ENCODE results near the gene ERF. TPM values are rescaled to one million over a fixed set of nuclear protein-coding genes. Genes with fewer than 3 reads are reported as not detected.

The ERF gene
- total RNA-seq, result 15.9 and 22.9 TPM in 2 replicates

DNA sequence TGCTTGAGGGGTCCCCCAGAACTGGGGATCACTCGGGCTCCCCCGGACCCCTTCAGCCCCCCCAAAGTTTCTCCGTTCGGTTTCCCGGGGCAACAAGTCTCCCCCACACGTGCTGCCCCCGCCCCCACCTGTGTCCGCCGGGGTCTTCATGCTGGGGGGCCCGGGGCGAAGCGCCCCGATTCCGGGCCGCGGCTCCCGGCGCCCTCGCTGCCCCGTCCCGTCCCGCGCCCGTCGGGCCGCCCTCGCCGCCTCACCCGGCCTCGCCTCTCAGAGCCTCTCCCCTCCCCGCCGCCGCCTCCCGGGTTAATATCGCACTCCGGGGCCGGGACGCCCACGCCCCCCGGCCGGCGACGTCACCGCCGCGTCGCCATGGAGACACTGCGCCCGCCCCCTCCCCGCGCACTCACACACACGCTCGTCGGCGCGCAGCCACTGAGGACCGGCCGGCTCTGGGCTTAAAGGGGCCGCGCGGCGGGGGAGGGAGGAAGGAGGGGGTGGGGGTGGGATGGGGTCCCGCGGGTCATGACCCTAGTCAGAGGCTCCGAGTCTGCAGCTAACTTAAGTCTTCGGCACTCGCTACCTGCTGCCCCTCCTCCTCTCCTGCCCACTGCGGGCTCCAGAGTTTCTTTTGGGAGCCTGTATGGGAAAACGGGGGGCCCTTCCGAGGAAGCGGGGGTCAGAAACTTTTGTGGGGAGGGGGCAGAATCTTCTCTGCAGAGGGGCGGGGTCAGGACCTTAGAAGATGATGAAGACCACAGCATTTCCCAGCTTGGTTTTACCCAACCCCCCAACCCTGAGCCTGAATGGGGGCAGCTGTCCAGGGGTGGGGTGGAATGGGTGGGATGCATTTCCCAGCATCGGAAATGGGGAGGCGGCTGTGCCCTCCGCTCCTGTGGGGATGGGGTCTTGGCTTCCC lies at the start of gene ERF:
Gene ERF (minus strand): TSS at position 279 of the 916 bp plus-strand sequence. CDS start 129 bp downstream, at position 150.

DNA sequence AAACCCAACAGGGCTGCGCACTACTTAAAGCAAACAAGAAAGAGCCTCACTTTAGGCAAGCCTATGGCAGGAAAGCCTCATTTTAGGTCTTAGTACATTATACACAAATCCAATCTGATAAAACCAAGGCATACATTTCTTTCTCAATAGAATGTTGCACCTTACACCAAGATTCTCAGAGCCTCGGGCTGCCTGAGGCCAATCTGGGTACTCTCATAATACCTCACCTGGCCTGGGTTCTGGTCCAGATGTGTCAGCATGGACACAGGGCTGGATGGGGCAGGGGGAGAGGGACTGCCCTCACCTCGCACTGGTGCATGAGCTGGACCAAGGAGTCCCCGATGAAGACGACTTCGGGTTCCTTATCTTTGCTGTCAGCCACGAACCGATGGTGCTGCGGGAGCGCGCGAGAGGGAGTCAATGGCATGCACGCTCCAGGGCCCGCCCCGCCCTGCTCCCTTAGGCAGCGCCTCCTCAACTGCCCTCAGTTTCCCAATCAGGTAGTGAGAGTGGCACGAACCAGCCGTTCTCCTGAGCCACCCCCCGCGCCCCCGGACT lies 46.8 kb upstream of the ERF start, which contains the start of gene PRR19:
Gene PRR19 (plus strand): TSS at position 487 of the 558 bp plus-strand sequence. CDS start 7,453 bp downstream, outside the sequence.

DNA sequence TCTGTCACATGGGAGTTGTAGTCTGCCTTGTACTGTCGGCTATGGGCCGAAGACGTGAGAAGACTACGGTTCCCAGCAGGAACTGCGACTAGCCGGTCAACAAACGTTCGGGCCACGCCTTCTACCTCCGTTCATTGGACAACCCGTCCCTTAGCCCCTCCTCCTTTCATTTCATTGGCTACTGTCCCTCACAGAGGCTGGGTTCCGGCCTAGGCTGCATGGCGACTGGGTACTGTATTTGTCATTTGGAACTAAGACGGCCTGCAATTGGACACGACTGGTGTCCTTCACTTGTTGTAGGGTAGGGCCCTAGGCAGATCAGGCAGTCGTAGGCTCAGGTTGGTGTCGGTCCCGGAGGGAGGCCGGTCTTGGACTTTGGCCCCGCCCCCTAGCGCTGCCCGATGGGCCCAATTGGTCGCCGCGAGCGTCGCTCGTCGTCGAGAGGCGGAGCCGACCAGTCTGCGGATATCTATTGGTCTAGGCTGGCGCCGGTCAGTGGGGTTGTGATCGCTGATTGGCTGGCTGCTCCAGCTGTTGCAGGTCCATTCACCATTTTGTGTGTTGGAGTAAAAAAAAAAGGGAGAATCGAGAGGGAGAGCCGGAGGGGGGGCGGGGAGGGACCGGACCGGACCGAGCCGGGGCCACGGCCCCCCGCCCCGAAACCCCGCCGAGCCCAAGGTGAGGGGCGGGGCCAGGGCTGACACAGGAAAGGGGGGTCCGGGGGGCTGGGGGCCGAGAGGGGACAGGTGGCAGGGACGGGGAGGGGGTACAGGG lies 14.0 kb upstream of the ERF start, which contains the start of gene CIC:
Gene CIC (plus strand): TSS at position 549 of the 774 bp plus-strand sequence. CDS start 2,532 bp downstream, outside the sequence.

DNA sequence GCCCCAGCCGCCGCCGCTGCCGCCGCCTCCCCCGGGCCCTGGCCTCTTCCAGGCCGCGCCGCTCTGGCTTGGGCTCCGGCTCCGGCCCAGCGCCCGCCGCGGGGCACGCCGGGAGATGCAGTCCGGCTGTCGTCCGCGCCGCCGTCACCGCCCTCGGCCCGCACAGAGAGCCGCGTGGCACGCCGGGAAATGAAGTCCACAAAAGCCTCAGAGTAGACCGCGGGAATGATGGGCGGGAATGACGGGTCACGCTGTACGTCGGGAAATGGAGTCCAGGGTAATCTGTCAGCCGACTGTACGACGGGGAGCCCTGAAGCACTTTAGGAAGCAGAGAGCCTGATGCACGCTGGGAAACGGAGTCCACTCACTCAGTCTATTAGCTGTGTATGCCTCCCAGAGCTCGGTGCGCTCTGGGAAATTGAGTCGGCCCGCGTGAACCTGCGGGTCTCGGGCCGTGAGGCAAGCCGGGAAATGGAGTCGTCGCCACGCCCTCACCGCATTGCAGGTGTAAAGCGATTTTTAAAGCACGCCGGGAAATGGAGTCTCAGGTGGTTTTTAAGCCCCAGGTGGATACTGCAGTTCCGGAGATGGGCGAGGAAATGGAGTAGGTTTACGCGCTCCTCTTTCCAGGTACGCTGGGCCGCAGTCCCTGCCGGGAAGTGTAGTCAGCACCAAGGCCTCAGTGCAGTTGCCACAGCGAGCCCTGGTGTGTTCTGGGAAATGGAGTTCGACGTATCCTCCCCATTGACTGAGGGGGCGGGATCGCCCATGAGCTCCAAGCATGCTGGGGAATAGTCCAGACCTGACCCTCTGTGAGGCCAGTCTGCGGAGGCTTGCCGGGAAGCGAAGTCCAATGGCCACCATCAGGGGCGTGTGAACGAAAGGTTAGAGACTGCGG lies 12.2 kb downstream of the ERF start, which contains the start of gene GSK3A:
Gene GSK3A (minus strand): TSS at position 91 of the 898 bp plus-strand sequence. CDS start 137 bp downstream, outside the sequence.

DNA sequence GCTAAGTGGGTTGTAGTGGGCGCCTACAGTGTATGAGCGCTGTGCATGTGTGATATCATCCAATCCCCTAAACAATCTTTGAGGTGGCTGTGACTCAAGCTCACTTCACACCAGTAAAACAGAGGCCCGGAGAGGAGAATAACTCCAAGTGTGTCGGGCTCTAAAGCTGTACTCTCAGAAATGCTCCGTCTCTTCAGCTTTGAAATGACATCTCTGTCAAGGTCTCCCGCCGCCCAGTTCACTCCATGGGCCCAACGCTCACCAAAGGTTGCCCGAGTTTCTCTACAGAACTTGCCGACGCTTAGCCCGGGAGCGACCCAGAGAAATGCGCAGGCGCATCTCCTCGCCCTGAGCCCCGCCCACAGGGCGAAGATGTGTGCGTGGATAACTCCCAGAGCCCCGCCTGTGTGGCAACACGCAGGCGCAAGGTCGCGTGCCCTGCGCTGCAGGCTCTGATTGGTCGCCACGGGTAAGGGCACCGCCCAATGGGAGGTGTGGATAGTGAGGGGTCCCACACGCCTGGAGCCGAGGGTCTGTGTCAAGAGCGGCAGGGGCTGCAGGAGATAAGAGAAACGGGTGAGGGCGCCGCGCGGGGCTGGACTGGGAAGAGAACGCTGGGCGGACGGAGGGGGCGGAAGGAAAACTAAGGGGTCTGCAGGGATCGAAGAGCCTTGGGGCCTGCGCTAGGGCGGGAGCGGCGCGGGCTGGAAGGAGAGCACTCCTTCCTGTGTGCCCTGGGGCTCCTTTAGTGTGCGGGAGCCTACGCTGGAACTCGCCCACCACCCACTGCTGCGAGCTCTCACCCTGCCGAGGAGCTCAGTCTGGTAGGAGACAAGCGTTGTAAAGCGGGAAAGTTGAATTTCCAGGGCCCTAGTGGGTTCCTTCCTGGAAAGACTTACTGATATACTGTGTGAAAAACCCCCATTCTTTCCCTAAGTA lies 34.8 kb downstream of the ERF start, which contains the start of gene ZNF526:
Gene ZNF526 (plus strand): TSS at position 501 of the 939 bp plus-strand sequence. CDS start 4,092 bp downstream, outside the sequence.

DNA sequence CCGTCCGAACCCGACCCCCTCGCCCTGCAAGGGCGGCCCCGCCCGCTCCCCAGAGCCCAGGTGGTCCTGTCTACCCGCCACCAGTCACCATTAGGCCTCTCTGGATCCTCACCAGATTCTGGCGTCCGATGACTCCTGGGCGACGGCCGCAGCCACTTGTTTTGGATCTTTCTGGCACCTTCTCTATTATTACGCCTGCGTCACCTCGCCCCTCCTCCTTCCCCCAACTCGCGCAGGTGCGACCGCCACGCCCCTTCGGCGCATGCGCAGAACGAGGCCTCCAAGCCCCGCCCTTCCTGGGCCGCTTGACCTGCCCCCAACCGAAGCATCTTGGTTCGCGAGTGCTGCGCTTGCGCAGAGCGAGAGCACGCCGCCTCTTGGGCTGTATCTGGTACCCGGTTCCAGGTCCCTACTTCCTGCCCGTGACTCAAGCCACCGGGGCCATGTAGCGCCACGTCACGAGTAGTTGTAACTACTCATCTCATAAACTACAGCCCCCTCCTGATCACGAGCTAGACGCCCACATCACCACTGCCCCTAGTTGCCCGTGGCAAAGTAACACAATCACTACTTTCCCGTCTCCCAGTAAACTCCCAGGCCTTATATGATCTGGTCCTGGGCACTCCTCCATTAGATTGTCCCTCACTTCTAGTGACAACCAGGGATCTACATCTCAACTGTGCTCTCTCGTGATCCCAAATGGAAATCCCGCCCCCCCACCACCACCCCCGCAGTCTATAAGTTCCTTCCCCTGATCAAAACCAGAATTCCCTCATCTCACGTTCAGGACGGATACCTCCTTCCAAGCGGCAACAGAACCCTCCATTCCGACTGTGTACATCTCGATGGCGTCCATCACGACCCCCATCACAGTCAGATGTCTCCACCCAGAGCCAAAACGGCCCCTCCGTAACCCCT lies 37.1 kb downstream of the ERF start, which contains the start of gene DEDD2:
Gene DEDD2 (minus strand): TSS at position 158 of the 918 bp plus-strand sequence. CDS start 670 bp downstream, outside the sequence.

Other genes starting within 250 kb of the ERF start
- 0.44 and 0.87 TPM in 2 replicates for gene GRIK5, start 184.9 kb downstream of the ERF start, total RNA-seq
- gene ZNF574, start 179.0 kb downstream of the ERF start, total RNA-seq, result 12.4 and 14.6 TPM in 2 replicates
- 0.77 and 1.00 TPM in 2 replicates for gene POU2F2, start 122.7 kb downstream of the ERF start, total RNA-seq
- 23.1 and 29.7 TPM in 2 replicates for gene DEDD2, start 37.5 kb downstream of the ERF start, total RNA-seq
- gene ZNF526, start 34.8 kb downstream of the ERF start, total RNA-seq, result 13.8 and 16.9 TPM in 2 replicates
- gene GSK3A, start 12.5 kb downstream of the ERF start, total RNA-seq, result 14.2 and 15.8 TPM in 2 replicates
- gene CIC, start 14.1 kb upstream of the ERF start, total RNA-seq, result 31.5 and 32.0 TPM in 2 replicates
- 0.37 and 0.55 TPM in 2 replicates for gene PRR19, start 47.0 kb upstream of the ERF start, total RNA-seq
- 38.1 and 58.9 TPM in 2 replicates for gene PAFAH1B3, start 47.5 kb upstream of the ERF start, total RNA-seq
- 0.50 and 0.77 TPM in 2 replicates for gene TMEM145, start 58.2 kb upstream of the ERF start, total RNA-seq
- gene MEGF8, start 70.5 kb upstream of the ERF start, total RNA-seq, result 14.4 and 36.0 TPM in 2 replicates
- not detected in 2 replicates for gene CNFN, start 135.2 kb upstream of the ERF start, total RNA-seq
- 3.0 and 3.7 TPM in 2 replicates for gene LIPE, start 172.3 kb upstream of the ERF start, total RNA-seq
- gene CXCL17, start 187.8 kb upstream of the ERF start, total RNA-seq, result not detected in 2 replicates

Measured in uterine smooth muscle cell (primary cell).